GM18519 (cell line): ENCODE results near the gene G6PC2.

Experiments used
- ATAC-seq: cut with Tn5 transposase; IDR thresholded peaks from one replicate; pipeline ENCODE4 v1.9.1; 2021; ENCODE audit warnings: mild to moderate bottlenecking, moderate library complexity; ENCODE audit not compliant: unreplicated experiment, low FRiP score

G6PC2 gene

DNA sequence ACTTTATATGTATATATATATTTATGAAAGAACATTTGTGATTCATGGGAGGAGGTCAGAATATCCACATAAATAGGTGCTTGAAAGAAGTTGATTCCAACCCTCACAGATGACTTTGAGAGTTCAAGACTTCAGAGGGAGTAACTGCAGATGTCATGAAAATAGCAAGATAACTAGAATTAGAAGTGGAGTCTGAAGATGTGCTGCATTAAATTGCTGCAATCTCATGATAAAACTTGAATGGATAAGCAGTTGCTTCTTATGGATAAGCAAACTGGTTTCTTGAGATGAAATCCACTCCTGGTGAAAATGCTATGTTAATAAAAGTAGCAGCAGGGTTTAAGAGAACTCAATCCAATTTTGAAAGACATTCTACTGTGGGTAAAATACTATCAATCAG is 40.2 kb downstream of the G6PC2 start:
- no peak for ATAC-seq

DNA sequence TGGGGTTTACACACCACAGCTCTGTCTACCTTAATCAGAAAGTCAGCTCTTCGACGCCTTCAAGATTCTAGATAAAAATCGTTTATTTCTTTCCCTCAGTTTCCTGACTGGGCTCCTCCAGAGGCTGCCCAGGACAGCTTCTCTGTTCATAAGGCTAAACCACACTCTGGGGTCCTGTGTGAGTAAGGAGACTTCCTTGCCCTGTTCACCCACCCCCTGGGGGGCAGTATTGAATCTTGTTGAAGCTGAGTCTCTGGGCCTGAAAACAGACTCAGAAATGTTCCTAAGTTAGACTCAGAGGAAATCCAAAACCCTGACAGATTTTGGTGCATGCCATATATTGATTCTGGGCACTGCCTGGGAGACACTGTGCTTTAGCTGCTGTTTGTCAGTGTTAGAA is 43.0 kb downstream of the G6PC2 start:
- ATAC-seq = no peak

DNA sequence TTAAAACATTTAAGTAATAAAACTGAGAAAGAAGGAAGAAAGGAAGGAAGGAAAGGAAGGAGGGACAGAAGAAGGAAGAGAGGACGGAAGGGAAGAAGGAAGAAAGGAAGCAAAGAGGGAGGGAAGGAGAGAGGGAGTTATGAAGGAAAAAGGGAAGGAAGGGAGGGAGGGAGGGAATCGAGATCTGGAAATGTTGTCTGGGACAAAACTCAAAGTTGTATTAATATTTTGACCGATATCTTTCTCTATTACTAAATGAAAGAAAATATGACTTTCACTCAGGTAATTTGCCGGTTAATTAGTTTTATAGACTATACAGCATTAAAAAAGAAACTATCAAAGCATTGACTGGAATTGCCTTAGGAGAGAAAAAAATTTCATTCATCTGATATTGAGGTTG is 44.4 kb downstream of the G6PC2 start:
- ATAC-seq = no peak

GRCh38 chr2:168948621-168949212 is 47.6 kb downstream of the G6PC2 start:
- peak; percentile 53 for ATAC-seq

GRCh38 chr2:168949324-168949723 is 48.2 kb downstream of the G6PC2 start:
- no peak for ATAC-seq

DNA sequence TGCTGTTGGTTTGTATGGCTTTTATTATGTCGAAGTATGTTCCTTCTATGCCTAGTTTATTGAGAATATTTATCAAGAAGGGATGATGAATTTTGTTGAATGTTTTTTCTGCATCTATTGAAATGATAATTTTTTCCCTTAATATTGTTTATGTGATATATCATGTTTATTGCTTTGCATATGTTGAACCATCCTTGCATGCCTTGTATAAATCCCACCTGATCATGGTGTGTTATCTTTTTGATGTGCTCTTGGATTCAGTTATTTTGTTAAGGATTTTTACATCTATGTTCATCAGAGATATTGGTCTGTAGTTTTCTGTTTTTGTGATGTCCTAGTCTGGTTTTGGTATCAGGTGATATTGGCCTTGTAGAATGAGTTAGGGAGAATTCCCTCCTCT is 50.8 kb downstream of the G6PC2 start:
- ATAC-seq = no peak

DNA sequence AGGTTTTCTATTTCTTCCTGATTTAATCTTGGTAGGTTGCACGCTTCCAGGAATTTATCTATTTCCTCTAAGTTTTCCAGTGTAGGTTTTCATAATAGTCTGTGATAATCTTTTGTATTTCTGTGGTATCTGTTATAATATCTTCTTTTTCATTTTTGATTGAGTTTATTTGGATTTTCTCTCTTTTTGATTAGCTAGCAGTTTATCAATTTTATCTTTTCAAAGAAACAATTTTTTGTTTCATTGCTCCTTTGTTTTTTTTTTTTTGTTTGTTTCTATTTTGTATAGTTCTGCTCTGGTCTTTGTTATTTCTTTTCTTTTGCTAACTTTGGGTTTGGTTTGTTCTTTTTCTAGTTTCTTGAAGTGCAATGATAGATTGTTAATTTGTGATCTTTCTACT is 51.3 kb downstream of the G6PC2 start:
- ATAC-seq = no peak

GRCh38 chr2:168954256-168954655 is 53.2 kb downstream of the G6PC2 start:
- no peak for ATAC-seq

GRCh38 chr2:168955321-168955720 is 54.2 kb downstream of the G6PC2 start:
- no peak for ATAC-seq

DNA sequence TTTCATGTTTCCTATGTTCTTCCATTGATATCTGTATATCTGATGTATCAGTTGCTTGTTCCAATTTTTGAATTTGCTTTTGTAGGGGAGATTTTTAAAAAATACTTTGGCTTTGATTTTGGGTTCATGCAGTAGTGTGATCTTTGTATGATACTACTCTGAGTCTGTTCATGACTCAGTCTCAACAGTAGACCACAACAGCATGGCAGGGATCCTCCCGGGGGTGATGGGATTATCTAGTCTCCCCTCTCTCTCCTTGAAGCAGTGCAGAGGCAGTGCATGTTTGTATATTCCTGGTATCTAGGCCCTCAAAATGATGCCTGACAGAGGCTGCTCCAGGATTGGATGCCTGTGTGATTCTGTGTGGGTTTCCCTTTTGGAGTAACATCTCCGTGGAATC is 55.3 kb downstream of the G6PC2 start:
- no peak for ATAC-seq
